HepG2 (cell line): ENCODE data around the gene ZMAT2. TPM values are rescaled to one million over a fixed set of nuclear protein-coding genes. Genes with fewer than 3 reads are reported as not detected.

Experiments used
- AHDC1 ChIP-seq: sonication (generic); formaldehyde crosslinking; IDR thresholded peaks from 2 replicates; pipeline ENCODE4 v1.5.1; 2020; ENCODE audit warnings: mild to moderate bottlenecking, missing genetic modification reagents, borderline replicate concordance
- ATF6 ChIP-seq: sonication (generic); formaldehyde crosslinking; conservative IDR thresholded peaks from 2 replicates; pipeline ENCODE4 v1.4.0; 2020; ENCODE audit warnings: missing genetic modification reagents
- CREM ChIP-seq, 2 experiments: sonication (generic) in 1 of 2; formaldehyde crosslinking in 1 of 2; IDR thresholded peaks; 2 replicates each; pipeline versions ENCODE4 v1.4.0 to v1.6.1; 2016 to 2020; ENCODE audit warnings: antibody characterized with exemption in 1 of 2, mild to moderate bottlenecking in 1 of 2, missing genetic modification reagents in 1 of 2
- ETV5 ChIP-seq: IDR thresholded peaks from 2 replicates; pipeline ENCODE4 v1.6.1; 2018; ENCODE audit warnings: missing biosample characterization, missing genetic modification reagents, inconsistent platforms, borderline replicate concordance
- GPN1 ChIP-seq: sonication (generic); formaldehyde crosslinking; IDR thresholded peaks from 2 replicates; pipeline ENCODE4 v1.5.1; 2020; ENCODE audit warnings: missing genetic modification reagents, borderline replicate concordance
- KDM2A ChIP-seq: sonication (generic); formaldehyde crosslinking; IDR thresholded peaks from 2 replicates; pipeline ENCODE4 v1.4.0; 2020; ENCODE audit warnings: low read depth, missing genetic modification reagents, borderline replicate concordance
- NRL ChIP-seq: sonication (generic); formaldehyde crosslinking; IDR thresholded peaks from 2 replicates; pipeline ENCODE4 v1.5.0; 2020; ENCODE audit warnings: missing genetic modification reagents, mild to moderate bottlenecking, moderate library complexity, borderline replicate concordance
- SMAD1 ChIP-seq: sonication (generic); formaldehyde crosslinking; IDR thresholded peaks from 2 replicates; pipeline ENCODE4 v1.4.0; 2020; ENCODE audit warnings: missing genetic modification reagents, low read depth, mild to moderate bottlenecking, borderline replicate concordance
- SNRNP70 ChIP-seq: fragments of 200-400 bp; formaldehyde crosslinking; IDR thresholded peaks from 2 replicates; pipeline ENCODE4 v1.6.1; 2017; ENCODE audit warnings: mild to moderate bottlenecking, low read depth, low read length, moderate library complexity
- TBX2 ChIP-seq: sonication (generic); formaldehyde crosslinking; IDR thresholded peaks from 2 replicates; pipeline ENCODE4 v1.5.0; 2020; ENCODE audit warnings: missing genetic modification reagents, mild to moderate bottlenecking, borderline replicate concordance
- ZBTB20 ChIP-seq: sonication (generic); formaldehyde crosslinking; IDR thresholded peaks from 2 replicates; pipeline ENCODE4 v1.8.1; 2023; ENCODE audit warnings: missing genetic modification reagents, low read depth, mild to moderate bottlenecking, borderline replicate concordance
- ZKSCAN5 ChIP-seq: sonication (generic); formaldehyde crosslinking; IDR thresholded peaks from 2 replicates; pipeline ENCODE4 v1.5.1; 2020; ENCODE audit warnings: mild to moderate bottlenecking, missing genetic modification reagents
- ZNF589 ChIP-seq: sonication (generic); formaldehyde crosslinking; conservative IDR thresholded peaks from 2 replicates; pipeline ENCODE4 v1.8.0; 2022; ENCODE audit warnings: mild to moderate bottlenecking, moderate library complexity, missing genetic modification reagents
- polyA plus RNA-seq, 8 experiments: library from polyadenylated mRNA; depleted of rRNA in 3 of 8; stranded (reverse) in 7 of 8; unstranded in 1 of 8; fragments of >200 nt; fragmentation: Illumina TruSeq in 4 of 8; extraction: Trizol in 4 of 8; gene quantifications; 2 replicates each; pipeline versions ENCODE4 v1.2.1 to v1.2.3, GENCODE V29; 2011 to 2016; ENCODE audit warnings: low read depth in 4 of 8, missing spikeins in 1 of 8, mixed read lengths in 1 of 8; ENCODE audit not compliant: insufficient read depth in 1 of 8
- total RNA-seq, 5 experiments: library from RNA; depleted of rRNA; stranded (reverse); fragments of >200 nt; fragmentation: Illumina TruSeq; extraction: Trizol; gene quantifications; 2 replicates each; pipeline ENCODE4 v1.2.3, GENCODE V29; 2016; ENCODE audit warnings: low read depth in 1 of 5
- TF ChIP-seq, protein P1 (sequence below): sonication (generic); formaldehyde crosslinking; IDR thresholded peaks from 2 replicates; pipeline ENCODE4 v1.4.0; 2020; ENCODE audit warnings: mild to moderate bottlenecking, missing genetic modification reagents
- TF ChIP-seq, protein P2 (sequence below): sonication (generic); formaldehyde crosslinking; conservative IDR thresholded peaks from 2 replicates; pipeline ENCODE4 v1.8.0; 2022; ENCODE audit warnings: mild to moderate bottlenecking, moderate library complexity, missing genetic modification reagents

ZMAT2 gene
- total and polyA plus RNA-seq, 2 of the 13 experiments (the other 11 are each of a cell fraction or from before 2014, with no cell fraction given), result 35.4 to 92.8 TPM

DNA sequence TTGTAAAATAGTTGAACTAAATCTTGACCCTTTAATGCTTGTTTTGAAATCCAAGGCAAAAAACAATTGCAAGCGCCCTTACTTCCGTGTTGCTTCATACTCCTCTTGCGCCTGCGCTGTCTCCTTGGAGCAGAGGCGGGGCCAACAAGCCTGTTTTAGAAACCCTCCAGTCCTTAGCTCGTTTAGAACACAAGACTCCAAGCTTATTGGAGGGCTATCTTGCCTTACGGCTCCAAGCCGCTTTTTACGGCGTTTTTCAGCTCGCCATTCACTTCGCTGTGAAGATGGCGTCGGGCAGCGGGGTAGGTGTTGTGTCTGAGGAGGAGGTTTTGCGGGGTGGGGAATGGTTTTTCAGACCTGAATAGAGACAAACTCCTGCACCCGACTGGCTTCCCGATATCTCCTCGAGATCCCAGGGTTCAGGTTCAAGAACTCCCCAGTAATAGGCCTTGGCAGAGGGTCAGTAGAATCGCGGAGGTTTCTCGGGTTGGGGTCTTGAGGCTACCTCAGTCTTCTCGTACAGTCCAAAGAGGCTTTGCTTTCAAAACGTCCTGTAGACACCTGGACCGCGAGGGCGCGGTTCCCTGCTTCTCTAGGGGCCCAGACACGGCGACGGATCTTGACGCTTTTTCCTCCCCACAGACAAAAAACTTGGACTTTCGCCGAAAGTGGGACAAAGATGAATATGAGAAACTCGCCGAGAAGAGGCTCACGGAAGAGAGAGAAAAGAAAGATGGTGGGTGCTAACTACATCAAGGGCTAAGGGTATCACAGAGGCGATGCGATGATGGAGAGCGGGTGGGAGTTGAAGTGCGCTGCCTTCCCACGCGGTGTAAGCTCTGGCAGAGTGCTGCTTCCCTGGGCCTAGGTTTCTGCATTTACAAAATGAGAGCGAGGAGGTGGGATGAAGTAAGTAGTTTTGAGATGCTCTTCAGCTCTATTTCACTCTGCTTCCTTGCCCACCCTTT, at the start of gene ZMAT2 (continued):
- TF ChIP-seq, protein P1, sequence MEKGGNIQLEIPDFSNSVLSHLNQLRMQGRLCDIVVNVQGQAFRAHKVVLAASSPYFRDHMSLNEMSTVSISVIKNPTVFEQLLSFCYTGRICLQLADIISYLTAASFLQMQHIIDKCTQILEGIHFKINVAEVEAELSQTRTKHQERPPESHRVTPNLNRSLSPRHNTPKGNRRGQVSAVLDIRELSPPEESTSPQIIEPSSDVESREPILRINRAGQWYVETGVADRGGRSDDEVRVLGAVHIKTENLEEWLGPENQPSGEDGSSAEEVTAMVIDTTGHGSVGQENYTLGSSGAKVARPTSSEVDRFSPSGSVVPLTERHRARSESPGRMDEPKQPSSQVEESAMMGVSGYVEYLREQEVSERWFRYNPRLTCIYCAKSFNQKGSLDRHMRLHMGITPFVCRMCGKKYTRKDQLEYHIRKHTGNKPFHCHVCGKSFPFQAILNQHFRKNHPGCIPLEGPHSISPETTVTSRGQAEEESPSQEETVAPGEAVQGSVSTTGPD (CRISPR knock-in tag), result no peak
- peak; percentile 73 for TF ChIP-seq TBX2 (CRISPR knock-in tag)
- TF ChIP-seq ZKSCAN5, result no peak
- no peak for TF ChIP-seq ATF6 (CRISPR knock-in tag)
- 0 out of 2 replicates have a peak, but pooled peaks have one; percentile 5 for TF ChIP-seq ETV5 (CRISPR knock-in tag)
- no peak for TF ChIP-seq ZNF589
- TF ChIP-seq KDM2A (CRISPR knock-in tag), result peak; percentile 96
- TF ChIP-seq CREM (IDR thresholded peaks at IDR 0.05), result peak; percentile 86
- no peak for TF ChIP-seq CREM (CRISPR knock-in tag; IDR thresholded peaks at IDR 0.05)
- no peak for TF ChIP-seq AHDC1 (CRISPR knock-in tag)
- TF ChIP-seq SMAD1 (CRISPR knock-in tag), result no peak
- no peak for TF ChIP-seq NRL (CRISPR knock-in tag)
- no peak for TF ChIP-seq GPN1 (CRISPR knock-in tag)
- TF ChIP-seq SNRNP70, result no peak
- TF ChIP-seq, protein P2, sequence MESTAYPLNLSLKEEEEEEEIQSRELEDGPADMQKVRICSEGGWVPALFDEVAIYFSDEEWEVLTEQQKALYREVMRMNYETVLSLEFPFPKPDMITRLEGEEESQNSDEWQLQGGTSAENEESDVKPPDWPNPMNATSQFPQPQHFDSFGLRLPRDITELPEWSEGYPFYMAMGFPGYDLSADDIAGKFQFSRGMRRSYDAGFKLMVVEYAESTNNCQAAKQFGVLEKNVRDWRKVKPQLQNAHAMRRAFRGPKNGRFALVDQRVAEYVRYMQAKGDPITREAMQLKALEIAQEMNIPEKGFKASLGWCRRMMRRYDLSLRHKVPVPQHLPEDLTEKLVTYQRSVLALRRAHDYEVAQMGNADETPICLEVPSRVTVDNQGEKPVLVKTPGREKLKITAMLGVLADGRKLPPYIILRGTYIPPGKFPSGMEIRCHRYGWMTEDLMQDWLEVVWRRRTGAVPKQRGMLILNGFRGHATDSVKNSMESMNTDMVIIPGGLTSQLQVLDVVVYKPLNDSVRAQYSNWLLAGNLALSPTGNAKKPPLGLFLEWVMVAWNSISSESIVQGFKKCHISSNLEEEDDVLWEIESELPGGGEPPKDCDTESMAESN (CRISPR knock-in tag), result 0 out of 2 replicates have a peak, but pooled peaks have one; percentile 61
- 0 out of 2 replicates have a peak, but pooled peaks have one; percentile 21 for TF ChIP-seq ZBTB20 (CRISPR knock-in tag)
